ENCODE measurements around the gene KDM8.

GRCh38 chr16:27230562-27231001 lies 27.3 kb downstream of the KDM8 start:
- TF ChIP-seq POLR2AphosphoS5 (IDR thresholded peaks at IDR 0.05; ENCODE audit: low read depth) (no peak), CTCF (conservative IDR thresholded peaks at IDR 0.05; ENCODE audit: low read depth in 2 of 2) (no peak; a peak in 1 of 4 replicates), EZH2 (IDR thresholded peaks at IDR 0.05; ENCODE audit: low read depth, unreplicated experiment) (no peak), EZH2phosphoT487 (IDR thresholded peaks at IDR 0.05; ENCODE audit: unreplicated experiment) (no peak), CREB1 (CRISPR knock-in tag; IDR thresholded peaks at IDR 0.05; ENCODE audit: low read depth) (no peak), JUNB (IDR thresholded peaks at IDR 0.05; ENCODE audit: unreplicated experiment) (no peak), ZNF114 (CRISPR knock-in tag; IDR thresholded peaks at IDR 0.05) (no peak), ZNF462 (CRISPR knock-in tag; IDR thresholded peaks at IDR 0.05) (no peak), STAT1 (IDR thresholded peaks at IDR 0.05; ENCODE audit: unreplicated experiment) (no peak)
